Retinal pigment epithelial cell (primary cell): ENCODE measurements around the gene SMAD3.

Experiments used
- DNase-seq: peaks from one replicate; pipeline ENCODE4 v3.0.0-alpha.2; 2010; ENCODE audit warnings: low read depth
- H3K4me3 ChIP-seq: 2 replicates; pipeline ENCODE4 v1.5.1; 2011; ENCODE audit warnings: mild to moderate bottlenecking, low read length, control low read depth, moderate library complexity
- TF ChIP-seq, protein P1 (sequence below): conservative IDR thresholded peaks from 2 replicates; pipeline ENCODE4 v1.5.1; 2011; ENCODE audit warnings: low read depth, low read length, control low read depth, inconsistent platforms

Gene SMAD3

GRCh38 chr15:67181221-67181639 lies 115.8 kb downstream of the SMAD3 start:
- TF ChIP-seq, protein P1, sequence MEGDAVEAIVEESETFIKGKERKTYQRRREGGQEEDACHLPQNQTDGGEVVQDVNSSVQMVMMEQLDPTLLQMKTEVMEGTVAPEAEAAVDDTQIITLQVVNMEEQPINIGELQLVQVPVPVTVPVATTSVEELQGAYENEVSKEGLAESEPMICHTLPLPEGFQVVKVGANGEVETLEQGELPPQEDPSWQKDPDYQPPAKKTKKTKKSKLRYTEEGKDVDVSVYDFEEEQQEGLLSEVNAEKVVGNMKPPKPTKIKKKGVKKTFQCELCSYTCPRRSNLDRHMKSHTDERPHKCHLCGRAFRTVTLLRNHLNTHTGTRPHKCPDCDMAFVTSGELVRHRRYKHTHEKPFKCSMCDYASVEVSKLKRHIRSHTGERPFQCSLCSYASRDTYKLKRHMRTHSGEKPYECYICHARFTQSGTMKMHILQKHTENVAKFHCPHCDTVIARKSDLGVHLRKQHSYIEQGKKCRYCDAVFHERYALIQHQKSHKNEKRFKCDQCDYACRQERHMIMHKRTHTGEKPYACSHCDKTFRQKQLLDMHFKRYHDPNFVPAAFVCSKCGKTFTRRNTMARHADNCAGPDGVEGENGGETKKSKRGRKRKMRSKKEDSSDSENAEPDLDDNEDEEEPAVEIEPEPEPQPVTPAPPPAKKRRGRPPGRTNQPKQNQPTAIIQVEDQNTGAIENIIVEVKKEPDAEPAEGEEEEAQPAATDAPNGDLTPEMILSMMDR, result peak; percentile 27
- H3K4me3 ChIP-seq, result no peak overlapping the region
- no peak for DNase-seq

- H3K4me3 ChIP-seq, result no peak overlapping the region
- DNase-seq, result no peak
- TF ChIP-seq, protein P1, result no peak
These were observed 118.2 kb downstream of the SMAD3 start for GRCh38 chr15:67183443-67184169.

GRCh38 chr15:67184208-67184925 lies 119.0 kb downstream of the SMAD3 start:
- TF ChIP-seq, protein P1, result no peak
- DNase-seq, result no peak

GRCh38 chr15:67185051-67185450 lies 119.6 kb downstream of the SMAD3 start:
- no peak overlapping the region for H3K4me3 ChIP-seq
- DNase-seq, result no peak
- TF ChIP-seq, protein P1, result no peak

More at GRCh38 chr15:67184208-67184925, 119.0 kb downstream of the SMAD3 start:
- H3K4me3 ChIP-seq, result no peak overlapping the region

- TF ChIP-seq, protein P1, result no peak
- no peak for DNase-seq
- H3K4me3 ChIP-seq, result no peak overlapping the region
These were observed 120.3 kb downstream of the SMAD3 start for GRCh38 chr15:67185621-67186225.

DNA sequence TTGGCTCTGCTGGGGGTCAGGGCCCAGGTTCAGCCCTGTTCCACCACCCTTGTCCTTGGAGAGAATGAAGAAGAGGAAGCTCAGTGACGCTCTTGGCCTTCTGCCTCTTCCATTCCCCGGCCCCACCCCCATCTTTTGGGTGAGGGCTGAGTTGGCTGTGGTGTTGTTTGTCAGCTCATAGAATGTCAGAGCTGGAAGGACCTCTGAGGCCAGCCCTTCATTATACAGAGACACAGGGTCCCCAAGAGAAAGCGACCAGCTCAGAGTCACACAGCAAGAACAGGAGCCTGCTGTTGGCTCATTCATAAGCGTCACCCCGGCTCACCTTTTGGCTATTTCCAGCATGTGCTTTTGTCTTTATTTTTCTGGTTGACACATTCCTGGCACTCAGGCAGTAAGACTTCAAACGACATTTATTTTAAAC lies 120.8 kb downstream of the SMAD3 start:
- TF ChIP-seq, protein P1, result no peak
- H3K4me3 ChIP-seq, result no peak overlapping the region

More for the DNA sequence above, 120.8 kb downstream of the SMAD3 start:
- no peak for DNase-seq
